Pancreas (tissue), 10 donors: ENCODE results near the gene ULK2. TPM values are rescaled to one million over a fixed set of nuclear protein-coding genes. Genes with fewer than 3 reads are reported as not detected.

Source experiments
- ATAC-seq, 4 donors: fragments of 200-7000 bp; cut with Tn5 transposase; one replicate each; pipeline versions ENCODE4 v1.8.0 to v1.9.1; 2020; ENCODE audit warnings: mild to moderate bottlenecking in 4 of 4, moderate library complexity in 4 of 4
- DNase-seq, 6 donors: peaks; one replicate each; pipeline ENCODE4 v3.0.0-alpha.2; 2020
- FAIRE-seq: peaks from 2 replicates; lab custom pipeline; 2012; peaks lifted over from hg19 to GRCh38; lab: Jason Lieb, UNC
- H3K27ac ChIP-seq, 4 donors: fragments of 200-600 bp; sonication (generic); 1 replicate in 3 of 4; 2 replicates in 1 of 4; pipeline versions ENCODE4 v1.5.0 to v1.8.0; 2020
- H3K27me3 ChIP-seq, 4 donors: fragments of 200-600 bp; one replicate each; pipeline ENCODE4 v1.8.0; 2021
- H3K36me3 ChIP-seq, 3 donors: fragments of 200-600 bp; sonication (generic) in 1 of 3; one replicate each; pipeline versions ENCODE4 v1.5.0 to v1.8.0; 2020 to 2021
- H3K4me1 ChIP-seq, 3 donors: fragments of 200-600 bp; one replicate each; pipeline ENCODE4 v1.8.0; 2021
- H3K4me3 ChIP-seq, 4 donors: fragments of 200-600 bp; sonication (generic) in 2 of 4; one replicate each; pipeline versions ENCODE4 v1.5.0 to v1.8.0; 2020 to 2021
- H3K9me3 ChIP-seq, 4 donors: fragments of 200-600 bp; one replicate each; pipeline ENCODE4 v1.8.0; 2021
- CTCF ChIP-seq, 4 donors: fragments of 200-600 bp; sonication (generic) in 3 of 4; IDR thresholded peaks; one replicate each; pipeline versions ENCODE4 v1.5.0 to v1.8.0; 2021; ENCODE audit warnings: antibody characterized with exemption in 4 of 4
- WGBS, 2 donors: extraction: QIAGEN DNeasy Blood & Tissue Kit; methylation state at CpG; one replicate each; pipeline ENCODE4 v1.1.7; 2013; 5-methylcytosine and 5-hydroxymethylcytosine counted together
- intact Hi-C, 3 donors: fragments of 100-400 bp; cut with DNase I; formaldehyde crosslinking; loops; one replicate each; pipeline versions ENCODE4 v1.11.1 to v1.14.2; 2022
- polyA plus RNA-seq, 2 donors: library from polyadenylated mRNA; stranded (reverse); fragments of 200-250 nt; gene quantifications; one replicate each; pipeline ENCODE4 v1.2.3, GENCODE V29; 2013
- total RNA-seq, 6 donors: library from RNA; stranded (reverse); fragmentation: NEBNext Ultra II Directional in 4 of 6; extraction: Animal tissue kit (Norgen Biotek cat#: 25700) in 4 of 6; gene quantifications; one replicate each; pipeline versions ENCODE4 v1.2.1 to v1.2.4, GENCODE V29; 2021 to 2023
- donor health status: healthy with polysubstance abuse.
- donor health status: DM: no; HTN: no; CAD: no; lungs with moderate emphysema.
- donor health status: DM: no; HTN: no; CAD: no.
- donor health status: control.
- donor health status: control.
- donor health status: Bipolar disorder and iron deficiency.
- donor health status: DM: yes; HTN: yes; CAD: no.
- donor health status: DM: no; HTN: no; CAD: no.
- donor health status: DM: no; HTN: no; CAD: no.
- donor health status: DM: yes; HTN: yes; CAD: no.

Gene ULK2
- total and polyA plus RNA-seq, 8 donors = 3.1 to 12.5 (median 5.7) TPM

DNA sequence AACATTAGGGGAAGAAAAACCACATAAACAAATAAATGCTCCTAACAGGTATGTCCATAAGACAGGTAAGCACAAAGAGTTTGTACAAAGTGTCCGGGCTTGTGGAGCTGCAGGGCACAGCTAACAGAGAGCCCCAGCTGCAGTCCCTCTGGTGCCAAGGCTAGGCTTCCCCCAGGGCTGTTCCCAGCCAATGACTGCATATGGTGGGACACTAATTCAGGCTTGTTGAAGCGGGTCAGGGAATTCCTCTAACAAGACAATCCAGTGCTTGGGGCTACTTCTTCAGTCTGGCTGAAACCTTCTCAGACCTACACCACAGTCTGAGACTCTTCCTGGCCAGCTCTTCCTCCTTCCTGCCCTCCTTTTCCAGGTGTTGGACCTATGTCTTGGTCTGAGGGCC lies 67.9 kb downstream of the ULK2 start:
- no peak for TF ChIP-seq CTCF (IDR thresholded peaks at IDR 0.05)
- peaks cover 0 to 4% (median 0%) of the 10 kb centered on the region in 4 donors for H3K9me3 ChIP-seq
- intact Hi-C loops = loop anchor here in 1 of 3 donors (10.0 kb wide), 1 partner anchor 105 kb away; no protein-coding TSS in a partner anchor
- no peak overlapping the region for H3K27ac ChIP-seq
- no peaks in the 10 kb centered on the region for H3K4me1 ChIP-seq
- H3K36me3 ChIP-seq = peaks cover 0 to 34% (median 25%) of the 10 kb centered on the region in 3 donors
- H3K27me3 ChIP-seq = no peaks in the 10 kb centered on the region
- ATAC-seq (no peak), DNase-seq (no peak), FAIRE-seq (no peak)
- no peak overlapping the region for H3K4me3 ChIP-seq
- 98% methylated on average over 2 of the region's 2 CpGs for WGBS, 2 donors

DNA sequence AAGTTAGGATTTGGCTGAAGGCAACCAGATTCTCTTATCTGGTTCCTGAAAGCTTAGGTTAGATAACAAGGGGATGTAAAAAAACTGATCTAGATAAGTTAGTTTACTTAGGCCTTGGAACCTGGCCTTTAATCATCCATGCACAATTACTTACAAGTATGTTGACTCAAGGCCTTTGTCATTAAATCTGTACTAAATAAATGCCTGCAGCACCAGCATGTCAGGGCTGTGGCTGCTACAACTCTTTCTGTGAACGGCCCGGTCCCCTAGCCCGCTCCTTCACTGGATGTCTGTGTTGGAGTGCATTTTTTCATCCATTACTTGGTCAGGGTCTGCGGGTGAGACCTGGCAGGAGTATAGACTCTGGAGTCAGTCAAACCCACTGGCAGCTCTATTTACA lies 71.3 kb downstream of the ULK2 start:
- Histone ChIP-seq H3K36me3 (peaks cover 0 to 58% (median 25%) of the 10 kb centered on the region in 3 donors), H3K4me1 (no peaks in the 10 kb centered on the region), H3K27me3 (no peaks in the 10 kb centered on the region), H3K27ac (no peak overlapping the region), H3K9me3 (peaks cover 0 to 4% (median 0%) of the 10 kb centered on the region in 4 donors), H3K4me3 (no peak overlapping the region)
- DNase-seq (no peak), FAIRE-seq (no peak), ATAC-seq (no peak)
- 97 to 99% methylated on average over 4 of the region's 4 CpGs for WGBS, 2 donors
- no peak for TF ChIP-seq CTCF (IDR thresholded peaks at IDR 0.05)
- intact Hi-C loops = loop anchor here in 1 of 3 donors (10.0 kb wide), 1 partner anchor 102 kb away; no protein-coding TSS in a partner anchor

DNA sequence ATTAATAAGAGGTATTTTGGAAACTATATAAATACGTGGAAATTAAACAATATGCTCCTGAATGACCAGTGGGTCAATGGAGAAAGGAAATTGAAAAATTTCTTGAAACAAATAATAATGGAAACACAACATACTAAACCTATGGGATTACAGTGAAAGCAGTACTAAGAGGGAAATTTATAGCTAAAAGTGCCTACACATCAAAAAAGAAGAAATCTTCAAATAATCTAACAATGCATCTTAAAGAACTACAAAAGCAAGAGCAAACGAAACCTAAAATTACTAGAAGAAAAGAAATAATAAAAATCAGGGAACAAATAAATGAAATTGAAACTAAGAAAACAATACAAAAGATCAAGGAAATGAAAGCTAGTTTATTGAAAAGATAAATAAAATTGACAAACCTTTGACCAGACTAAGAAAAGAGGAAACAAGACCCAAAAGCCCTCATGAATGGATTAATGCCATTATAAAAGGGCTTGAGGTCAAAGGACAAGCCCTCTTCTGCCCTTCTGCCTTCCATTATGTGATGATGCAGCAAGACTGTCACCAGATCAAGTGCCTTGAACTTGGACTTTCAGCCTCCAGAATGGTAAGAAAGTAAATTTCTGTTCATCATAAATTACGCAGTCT lies 75.7 kb downstream of the ULK2 start:
- Histone ChIP-seq H3K27ac (no peak overlapping the region), H3K9me3 (peaks cover 0 to 4% (median 0%) of the 10 kb centered on the region in 4 donors), H3K36me3 (peaks cover 0 to 54% (median 25%) of the 10 kb centered on the region in 3 donors), H3K4me1 (no peaks in the 10 kb centered on the region), H3K4me3 (no peak overlapping the region), H3K27me3 (no peaks in the 10 kb centered on the region)
- intact Hi-C loops = loop anchor here in 1 of 3 donors (10.0 kb wide), 1 partner anchor 97 kb away; no protein-coding TSS in a partner anchor
- ATAC-seq = no peak
- WGBS, 2 donors = 96 to 97% methylated on average over 3 of the region's 3 CpGs
- DNase-seq = no peak
- no peak for TF ChIP-seq CTCF (IDR thresholded peaks at IDR 0.05)
- no peak for FAIRE-seq

GRCh38 chr17:19787733-19788357 lies 79.9 kb downstream of the ULK2 start:
- no peaks in the 10 kb centered on the region for H3K4me1 ChIP-seq
- ATAC-seq (no peak), FAIRE-seq (no peak), DNase-seq (no peak)
- WGBS, 2 donors = 96 to 98% methylated on average over 7 of the region's 7 CpGs
- H3K4me3 ChIP-seq = no peak overlapping the region
- intact Hi-C loops = no loop called here
- H3K9me3 ChIP-seq = no peaks in the 10 kb centered on the region
- peaks cover 0 to 22% (median 7%) of the 10 kb centered on the region in 3 donors for H3K36me3 ChIP-seq
- TF ChIP-seq CTCF (IDR thresholded peaks at IDR 0.05) = no peak
- no peak overlapping the region for H3K27ac ChIP-seq
- H3K27me3 ChIP-seq = no peaks in the 10 kb centered on the region

- ATAC-seq = no peak
- Histone ChIP-seq H3K27me3 (no peaks in the 10 kb centered on the region), H3K36me3 (peaks cover 0 to 17% (median 9%) of the 10 kb centered on the region in 3 donors), H3K4me3 (no peak overlapping the region), H3K9me3 (no peaks in the 10 kb centered on the region), H3K4me1 (no peaks in the 10 kb centered on the region), H3K27ac (no peak overlapping the region)
- WGBS, 2 donors = 67 to 68% methylated on average over 4 of the region's 4 CpGs
- no peak for FAIRE-seq
- no peak for TF ChIP-seq CTCF (IDR thresholded peaks at IDR 0.05)
- intact Hi-C loops = no loop called here
- no peak for DNase-seq
Observed at GRCh38 chr17:19785854-19786253, 81.9 kb downstream of the ULK2 start.
